IMR-90 (cell line): ENCODE results near the gene TAF11L13.

ENCODE experiments used
- BHLHE40 ChIP-seq: fragments of 150-350 bp; IDR thresholded peaks from 2 replicates; pipeline ENCODE4 v1.6.1; 2016; ENCODE audit warnings: mild to moderate bottlenecking, low read depth, low read length
- CEBPB ChIP-seq: IDR thresholded peaks from 2 replicates; pipeline ENCODE4 v1.6.1; 2012; ENCODE audit warnings: low read depth, low read length, improper control_type of control experiment
- CHD1 ChIP-seq: IDR thresholded peaks from 2 replicates; pipeline ENCODE4 v1.6.1; 2012; ENCODE audit warnings: low read depth, low read length, improper control_type of control experiment
- FOS ChIP-seq: fragments of 150-350 bp; IDR thresholded peaks from 2 replicates; pipeline ENCODE4 v1.6.1; 2016; ENCODE audit warnings: low read depth, low read length
- MAFK ChIP-seq: IDR thresholded peaks from 2 replicates; pipeline ENCODE4 v1.6.1; 2012; ENCODE audit warnings: low read depth, low read length, improper control_type of control experiment
- MAZ ChIP-seq: IDR thresholded peaks from 2 replicates; pipeline ENCODE4 v1.6.1; 2012; ENCODE audit warnings: low read depth, mild to moderate bottlenecking, low read length, improper control_type of control experiment, moderate library complexity, borderline replicate concordance
- MXI1 ChIP-seq: IDR thresholded peaks from 2 replicates; pipeline ENCODE4 v1.6.1; 2012; ENCODE audit warnings: low read depth, mild to moderate bottlenecking, low read length, moderate library complexity, borderline replicate concordance
- POLR2A ChIP-seq: IDR thresholded peaks from 2 replicates; pipeline ENCODE4 v1.6.1; 2012; ENCODE audit warnings: mild to moderate bottlenecking, low read depth, low read length
- RAD21 ChIP-seq: IDR thresholded peaks from 2 replicates; pipeline ENCODE4 v1.6.1; 2012; ENCODE audit warnings: low read length, improper control_type of control experiment
- RCOR1 ChIP-seq: IDR thresholded peaks from 2 replicates; pipeline ENCODE4 v1.6.1; 2012; ENCODE audit warnings: mild to moderate bottlenecking, low read length, improper control_type of control experiment; ENCODE audit not compliant: insufficient replicate concordance
- RFX5 ChIP-seq: IDR thresholded peaks from 2 replicates; pipeline ENCODE4 v1.8.0; 2012; ENCODE audit warnings: low read depth, mild to moderate bottlenecking, low read length, moderate library complexity
- SMC3 ChIP-seq: fragments of 150-350 bp; IDR thresholded peaks from 2 replicates; pipeline ENCODE4 v1.6.1; 2016; ENCODE audit warnings: low read depth, mild to moderate bottlenecking, antibody characterized with exemption, low read length, moderate library complexity
- TF ChIP-seq, protein P1 (sequence below): conservative IDR thresholded peaks from 2 replicates; pipeline ENCODE4 v1.5.1; 2012; ENCODE audit warnings: mild to moderate bottlenecking, low read depth, low read length, improper control_type of control experiment
- TF ChIP-seq, protein P2 (sequence below): fragments of 150-350 bp; IDR thresholded peaks from 2 replicates; pipeline ENCODE4 v1.6.1; 2017; ENCODE audit warnings: mild to moderate bottlenecking, antibody characterized with exemption, low read length, low read depth

DNA sequence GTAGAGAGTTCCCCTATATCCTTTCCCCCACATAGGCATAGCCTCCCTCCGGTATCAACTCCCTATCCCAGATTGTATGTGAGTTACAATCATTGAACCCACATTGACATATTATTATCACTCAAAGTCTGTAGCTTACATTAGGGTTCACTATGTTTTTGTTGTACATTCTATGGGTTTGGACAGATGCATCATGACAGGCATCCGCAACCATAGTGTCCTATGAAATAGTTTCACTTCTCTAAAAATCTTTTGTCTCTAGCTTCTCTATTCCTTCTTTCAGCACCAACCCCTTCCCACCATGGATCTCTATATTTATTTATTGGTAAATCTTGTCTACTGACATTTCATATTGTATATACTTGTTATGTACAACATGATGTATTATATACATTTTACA is 33.9 kb downstream of the TAF11L13 start:
- TF ChIP-seq, protein P1, sequence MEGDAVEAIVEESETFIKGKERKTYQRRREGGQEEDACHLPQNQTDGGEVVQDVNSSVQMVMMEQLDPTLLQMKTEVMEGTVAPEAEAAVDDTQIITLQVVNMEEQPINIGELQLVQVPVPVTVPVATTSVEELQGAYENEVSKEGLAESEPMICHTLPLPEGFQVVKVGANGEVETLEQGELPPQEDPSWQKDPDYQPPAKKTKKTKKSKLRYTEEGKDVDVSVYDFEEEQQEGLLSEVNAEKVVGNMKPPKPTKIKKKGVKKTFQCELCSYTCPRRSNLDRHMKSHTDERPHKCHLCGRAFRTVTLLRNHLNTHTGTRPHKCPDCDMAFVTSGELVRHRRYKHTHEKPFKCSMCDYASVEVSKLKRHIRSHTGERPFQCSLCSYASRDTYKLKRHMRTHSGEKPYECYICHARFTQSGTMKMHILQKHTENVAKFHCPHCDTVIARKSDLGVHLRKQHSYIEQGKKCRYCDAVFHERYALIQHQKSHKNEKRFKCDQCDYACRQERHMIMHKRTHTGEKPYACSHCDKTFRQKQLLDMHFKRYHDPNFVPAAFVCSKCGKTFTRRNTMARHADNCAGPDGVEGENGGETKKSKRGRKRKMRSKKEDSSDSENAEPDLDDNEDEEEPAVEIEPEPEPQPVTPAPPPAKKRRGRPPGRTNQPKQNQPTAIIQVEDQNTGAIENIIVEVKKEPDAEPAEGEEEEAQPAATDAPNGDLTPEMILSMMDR = no peak
- TF ChIP-seq POLR2A = no peak
- TF ChIP-seq MXI1 = no peak
- TF ChIP-seq RFX5 = no peak
- TF ChIP-seq, protein P2, sequence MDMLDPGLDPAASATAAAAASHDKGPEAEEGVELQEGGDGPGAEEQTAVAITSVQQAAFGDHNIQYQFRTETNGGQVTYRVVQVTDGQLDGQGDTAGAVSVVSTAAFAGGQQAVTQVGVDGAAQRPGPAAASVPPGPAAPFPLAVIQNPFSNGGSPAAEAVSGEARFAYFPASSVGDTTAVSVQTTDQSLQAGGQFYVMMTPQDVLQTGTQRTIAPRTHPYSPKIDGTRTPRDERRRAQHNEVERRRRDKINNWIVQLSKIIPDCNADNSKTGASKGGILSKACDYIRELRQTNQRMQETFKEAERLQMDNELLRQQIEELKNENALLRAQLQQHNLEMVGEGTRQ = no peak
- TF ChIP-seq FOS = no peak
- TF ChIP-seq RCOR1 = no peak
- no peak for TF ChIP-seq RAD21
- no peak for TF ChIP-seq BHLHE40
- TF ChIP-seq CEBPB = no peak
- no peak for TF ChIP-seq MAFK
- no peak for TF ChIP-seq MAZ
- no peak for TF ChIP-seq SMC3
- no peak for TF ChIP-seq CHD1
